Activated naive CD4-positive, alpha-beta T cell treated with anti-CD3 and anti-CD28 coated beads, Interleukin-2, amount 50 U/mL, for 24 hours (primary cell): ENCODE data around the gene FGF4.

Experiments used
- H3K27ac Mint-ChIP-seq: one replicate; pipeline ENCODE4 v1.8.0; 2021; ENCODE audit warnings: mild to moderate bottlenecking, mixed read lengths
- H3K27me3 Mint-ChIP-seq: one replicate; pipeline ENCODE4 v1.8.0; 2021; ENCODE audit warnings: mixed read lengths
- H3K36me3 Mint-ChIP-seq: one replicate; pipeline ENCODE4 v1.8.0; 2021; ENCODE audit warnings: mixed read lengths
- H3K4me1 Mint-ChIP-seq: one replicate; pipeline ENCODE4 v1.8.0; 2021; ENCODE audit warnings: mixed read lengths
- H3K4me3 Mint-ChIP-seq: one replicate; pipeline ENCODE4 v1.8.0; 2021; ENCODE audit warnings: mild to moderate bottlenecking, mixed read lengths
- H3K9me3 Mint-ChIP-seq: one replicate; pipeline ENCODE4 v1.8.0; 2021; ENCODE audit warnings: mixed read lengths

FGF4 gene

GRCh38 chr11:69812946-69813345 lies 37.8 kb upstream of the FGF4 start:
- no peak overlapping the region for H3K27ac Mint-ChIP-seq
- H3K36me3 Mint-ChIP-seq, result no peaks in the 10 kb centered on the region
- no peaks in the 10 kb centered on the region for H3K4me1 Mint-ChIP-seq
- no peak overlapping the region for H3K4me3 Mint-ChIP-seq
- peaks cover 12% of the 10 kb centered on the region for H3K27me3 Mint-ChIP-seq
- H3K9me3 Mint-ChIP-seq, result no peaks in the 10 kb centered on the region

- peaks cover 12% of the 10 kb centered on the region for H3K27me3 Mint-ChIP-seq
- no peak overlapping the region for H3K27ac Mint-ChIP-seq
- no peaks in the 10 kb centered on the region for H3K4me1 Mint-ChIP-seq
Observed at GRCh38 chr11:69812256-69812655, 37.1 kb upstream of the FGF4 start.

GRCh38 chr11:69811431-69811830 lies 36.3 kb upstream of the FGF4 start:
- no peaks in the 10 kb centered on the region for H3K4me1 Mint-ChIP-seq
- H3K27me3 Mint-ChIP-seq, result peaks cover 15% of the 10 kb centered on the region
- H3K4me3 Mint-ChIP-seq, result no peak overlapping the region
- no peak overlapping the region for H3K27ac Mint-ChIP-seq
- no peaks in the 10 kb centered on the region for H3K36me3 Mint-ChIP-seq
- no peaks in the 10 kb centered on the region for H3K9me3 Mint-ChIP-seq

More at GRCh38 chr11:69812256-69812655, 37.1 kb upstream of the FGF4 start:
- no peak overlapping the region for H3K4me3 Mint-ChIP-seq
- H3K36me3 Mint-ChIP-seq, result no peaks in the 10 kb centered on the region
- H3K9me3 Mint-ChIP-seq, result no peaks in the 10 kb centered on the region

GRCh38 chr11:69810289-69811118 lies 35.4 kb upstream of the FGF4 start:
- Mint-ChIP-seq H3K4me1 (no peaks in the 10 kb centered on the region), H3K9me3 (no peaks in the 10 kb centered on the region), H3K36me3 (no peaks in the 10 kb centered on the region), H3K4me3 (no peak overlapping the region), H3K27me3 (peaks cover 11% of the 10 kb centered on the region), H3K27ac (no peak overlapping the region)

GRCh38 chr11:69808667-69809086 lies 33.5 kb upstream of the FGF4 start:
- Mint-ChIP-seq H3K36me3 (no peaks in the 10 kb centered on the region), H3K9me3 (no peaks in the 10 kb centered on the region), H3K4me1 (no peaks in the 10 kb centered on the region), H3K27ac (no peak overlapping the region), H3K27me3 (peaks cover 6% of the 10 kb centered on the region), H3K4me3 (no peak overlapping the region)

- no peak overlapping the region for H3K4me3 Mint-ChIP-seq
- H3K27me3 Mint-ChIP-seq, result peaks cover 8% of the 10 kb centered on the region
- H3K36me3 Mint-ChIP-seq, result no peaks in the 10 kb centered on the region
- H3K27ac Mint-ChIP-seq, result no peak overlapping the region
- no peaks in the 10 kb centered on the region for H3K9me3 Mint-ChIP-seq
- H3K4me1 Mint-ChIP-seq, result no peaks in the 10 kb centered on the region
Observed at GRCh38 chr11:69807106-69807815, 32.1 kb upstream of the FGF4 start.

GRCh38 chr11:69804769-69805508 lies 29.8 kb upstream of the FGF4 start:
- no peak overlapping the region for H3K27ac Mint-ChIP-seq
- no peaks in the 10 kb centered on the region for H3K4me1 Mint-ChIP-seq
- H3K9me3 Mint-ChIP-seq, result no peaks in the 10 kb centered on the region
- no peaks in the 10 kb centered on the region for H3K36me3 Mint-ChIP-seq
- H3K4me3 Mint-ChIP-seq, result no peak overlapping the region
- peaks cover 13% of the 10 kb centered on the region for H3K27me3 Mint-ChIP-seq

GRCh38 chr11:69803604-69804218 lies 28.6 kb upstream of the FGF4 start:
- Mint-ChIP-seq H3K4me3 (no peak overlapping the region), H3K36me3 (no peaks in the 10 kb centered on the region), H3K27me3 (peaks cover 9% of the 10 kb centered on the region), H3K9me3 (no peaks in the 10 kb centered on the region), H3K4me1 (no peaks in the 10 kb centered on the region), H3K27ac (no peak overlapping the region)

- Mint-ChIP-seq H3K9me3 (no peaks in the 10 kb centered on the region), H3K4me1 (no peaks in the 10 kb centered on the region), H3K27ac (no peak overlapping the region), H3K36me3 (no peaks in the 10 kb centered on the region), H3K4me3 (no peak overlapping the region), H3K27me3 (peaks cover 9% of the 10 kb centered on the region)
Observed at GRCh38 chr11:69803022-69803421, 27.9 kb upstream of the FGF4 start.

- no peak overlapping the region for H3K27ac Mint-ChIP-seq
- no peaks in the 10 kb centered on the region for H3K9me3 Mint-ChIP-seq
- H3K27me3 Mint-ChIP-seq, result peaks cover 9% of the 10 kb centered on the region
- no peaks in the 10 kb centered on the region for H3K4me1 Mint-ChIP-seq
- no peak overlapping the region for H3K4me3 Mint-ChIP-seq
- no peaks in the 10 kb centered on the region for H3K36me3 Mint-ChIP-seq
Observed at GRCh38 chr11:69802590-69802989, 27.4 kb upstream of the FGF4 start.

- Mint-ChIP-seq H3K27ac (no peak overlapping the region), H3K4me3 (no peak overlapping the region), H3K36me3 (no peaks in the 10 kb centered on the region), H3K27me3 (peaks cover 9% of the 10 kb centered on the region), H3K4me1 (no peaks in the 10 kb centered on the region), H3K9me3 (no peaks in the 10 kb centered on the region)
Observed at GRCh38 chr11:69801513-69802335, 26.6 kb upstream of the FGF4 start.

GRCh38 chr11:69800278-69800677 lies 25.1 kb upstream of the FGF4 start:
- Mint-ChIP-seq H3K36me3 (no peaks in the 10 kb centered on the region), H3K4me3 (no peak overlapping the region), H3K27ac (peak overlapping the region; percentile 14), H3K9me3 (no peaks in the 10 kb centered on the region), H3K4me1 (no peaks in the 10 kb centered on the region), H3K27me3 (peaks cover 7% of the 10 kb centered on the region)

GRCh38 chr11:69799582-69799981 lies 24.4 kb upstream of the FGF4 start:
- peaks cover 7% of the 10 kb centered on the region for H3K27me3 Mint-ChIP-seq
- no peaks in the 10 kb centered on the region for H3K9me3 Mint-ChIP-seq
- no peak overlapping the region for H3K27ac Mint-ChIP-seq
- no peak overlapping the region for H3K4me3 Mint-ChIP-seq
- H3K4me1 Mint-ChIP-seq, result no peaks in the 10 kb centered on the region
- no peaks in the 10 kb centered on the region for H3K36me3 Mint-ChIP-seq

GRCh38 chr11:69799097-69799496 lies 24.0 kb upstream of the FGF4 start:
- Mint-ChIP-seq H3K27me3 (peaks cover 7% of the 10 kb centered on the region), H3K4me3 (no peak overlapping the region)

More at GRCh38 chr11:69799097-69799496, 24.0 kb upstream of the FGF4 start:
- H3K4me1 Mint-ChIP-seq, result no peaks in the 10 kb centered on the region
- no peaks in the 10 kb centered on the region for H3K36me3 Mint-ChIP-seq
- no peak overlapping the region for H3K27ac Mint-ChIP-seq
- H3K9me3 Mint-ChIP-seq, result no peaks in the 10 kb centered on the region
